CD4-positive, alpha-beta T cell (primary cell): Measurements from ENCODE around the gene ELMO1. TPM values are rescaled to one million over a fixed set of nuclear protein-coding genes. Genes with fewer than 3 reads are reported as not detected.

Source experiments
- ATAC-seq: fragments of 200-7000 bp; cut with Tn5 transposase; one replicate; pipeline ENCODE4 v1.10.0; 2022; ENCODE audit warnings: mild to moderate bottlenecking; ENCODE audit not compliant: poor library complexity
- CTCF ChIA-PET: fragments of 350-600 bp; sonication (Branson Sonifier 250); formaldehyde crosslinking; loops from one replicate; lab custom pipeline; 2021; ENCODE audit warnings: antibody characterized with exemption, inconsistent platforms; lab: Charles Lee
- POLR2A ChIA-PET: fragments of 350-600 bp; sonication (Branson Sonifier 250); formaldehyde crosslinking; loops from one replicate; lab custom pipeline; 2021; ENCODE audit warnings: antibody characterized with exemption, inconsistent platforms; lab: Charles Lee
- DNase-seq, 14 experiments: peaks; one replicate each; pipeline ENCODE4 v3.0.0-alpha.2; 2013 to 2020; ENCODE audit warnings: mixed read lengths in 2 of 14
- H3K27ac ChIP-seq, 2 donors: one replicate each; pipeline versions ENCODE4 v1.5.1 to v1.7.0; 2013; ENCODE audit warnings: low read length in 2 of 2, low read depth in 1 of 2, mild to moderate bottlenecking in 1 of 2
- H3K27me3 ChIP-seq, 2 experiments: 1 replicate in 1 of 2; 2 replicates in 1 of 2; pipeline versions ENCODE4 v1.6.1 to v1.7.0; 2013; ENCODE audit warnings: low read length in 2 of 2, control low read depth in 1 of 2, mild to moderate bottlenecking in 1 of 2, moderate library complexity in 1 of 2; ENCODE audit not compliant: insufficient read depth in 2 of 2, control insufficient read depth in 1 of 2
- H3K36me3 ChIP-seq: one replicate; pipeline ENCODE4 v1.6.1; 2013; ENCODE audit warnings: low read length, control low read depth; ENCODE audit not compliant: insufficient read depth
- H3K4me1 ChIP-seq: one replicate; pipeline ENCODE4 v1.6.1; 2013; ENCODE audit warnings: low read length, control low read depth; ENCODE audit not compliant: insufficient read depth
- H3K4me3 ChIP-seq: one replicate; pipeline ENCODE4 v1.5.1; 2013; ENCODE audit warnings: mild to moderate bottlenecking, low read length, moderate library complexity
- H3K9me3 ChIP-seq, 2 experiments: 1 replicate in 1 of 2; 2 replicates in 1 of 2; pipeline versions ENCODE4 v1.6.1 to v1.7.0; 2013; ENCODE audit warnings: low read length in 2 of 2, mild to moderate bottlenecking in 2 of 2, control low read depth in 1 of 2, moderate library complexity in 1 of 2; ENCODE audit not compliant: control insufficient read depth in 1 of 2, insufficient read depth in 1 of 2
- H3K27ac Mint-ChIP-seq: one replicate; pipeline ENCODE4 v1.8.0; 2020; ENCODE audit warnings: mixed read lengths
- H3K27me3 Mint-ChIP-seq: one replicate; pipeline ENCODE4 v1.8.0; 2021; ENCODE audit warnings: mixed read lengths
- H3K36me3 Mint-ChIP-seq: one replicate; pipeline ENCODE4 v1.8.0; 2021; ENCODE audit warnings: low read depth, mixed read lengths
- H3K4me1 Mint-ChIP-seq: one replicate; pipeline ENCODE4 v1.8.0; 2021; ENCODE audit warnings: low read depth, mixed read lengths
- H3K4me3 Mint-ChIP-seq: one replicate; pipeline ENCODE4 v1.8.0; 2020; ENCODE audit warnings: mild to moderate bottlenecking, mixed read lengths
- H3K9me3 Mint-ChIP-seq: one replicate; pipeline ENCODE4 v1.8.0; 2020; ENCODE audit warnings: mixed read lengths
- CTCF ChIP-seq: fragments of 200-600 bp; IDR thresholded peaks from one replicate; pipeline ENCODE4 v1.8.0; 2022; ENCODE audit warnings: antibody characterized with exemption, mild to moderate bottlenecking
- intact Hi-C, 2 experiments: fragments of 100-400 bp; cut with DNase I in 1 of 2; cut with micrococcal nuclease in 1 of 2; formaldehyde crosslinking; loops; one replicate each; pipeline versions ENCODE4 v1.15.1 to v1.9.0; 2023 to 2025; cut with DNase I, micrococcal nuclease
- total RNA-seq, 174 experiments: library from RNA in 2 of 174; stranded (reverse) in 2 of 174; gene quantifications; one replicate each; pipeline ENCODE4 v1.2.3 and lab custom pipeline; 2021 to 2026

The ELMO1 gene
- total RNA-seq, 2 experiments from 2014 or later = 117 to 120 TPM

GRCh38 chr7:36887969-36888368 is 560.7 kb downstream of the ELMO1 start:
- H3K4me1 ChIP-seq = no peaks in the 10 kb centered on the region
- H3K9me3 ChIP-seq = no peaks in the 10 kb centered on the region
- no peak overlapping the region for H3K27ac ChIP-seq
- no peak overlapping the region for H3K4me3 ChIP-seq
- intact Hi-C loops = no loop called here
- Mint-ChIP-seq H3K4me3 (no peak overlapping the region), H3K36me3 (peaks cover 100% of the 10 kb centered on the region), H3K9me3 (no peaks in the 10 kb centered on the region), H3K4me1 (no peaks in the 10 kb centered on the region), H3K27ac (no peak overlapping the region), H3K27me3 (no peaks in the 10 kb centered on the region)
- ATAC-seq (no peak), DNase-seq (no peak)
- no peak for TF ChIP-seq CTCF
- no peaks in the 10 kb centered on the region for H3K27me3 ChIP-seq
- H3K36me3 ChIP-seq = peaks cover 62% of the 10 kb centered on the region
- POLR2A ChIA-PET = no interaction called here
- CTCF ChIA-PET = no interaction called here

GRCh38 chr7:36887233-36887632 is 561.4 kb downstream of the ELMO1 start:
- H3K36me3 Mint-ChIP-seq = peaks cover 100% of the 10 kb centered on the region
- H3K27ac Mint-ChIP-seq = no peak overlapping the region
- H3K27me3 ChIP-seq = no peaks in the 10 kb centered on the region
- CTCF ChIA-PET = no interaction called here
- POLR2A ChIA-PET = interaction anchor here (1.0 kb wide), 1 partner anchor 209 kb away, joined by 3 read pairs; no protein-coding TSS in a partner anchor
- H3K27me3 Mint-ChIP-seq = no peaks in the 10 kb centered on the region
- ATAC-seq (no peak), DNase-seq (no peak)
- H3K9me3 ChIP-seq = no peaks in the 10 kb centered on the region
- no peak for TF ChIP-seq CTCF
- no peaks in the 10 kb centered on the region for H3K4me1 ChIP-seq
- H3K4me3 Mint-ChIP-seq = no peak overlapping the region
- intact Hi-C loops = no loop called here
- H3K9me3 Mint-ChIP-seq = no peaks in the 10 kb centered on the region
- H3K4me1 Mint-ChIP-seq = no peaks in the 10 kb centered on the region
- H3K27ac ChIP-seq = no peak overlapping the region
- peaks cover 62% of the 10 kb centered on the region for H3K36me3 ChIP-seq
- no peak overlapping the region for H3K4me3 ChIP-seq

GRCh38 chr7:36884910-36885309 is 563.8 kb downstream of the ELMO1 start:
- H3K9me3 Mint-ChIP-seq = no peaks in the 10 kb centered on the region
- intact Hi-C loops = no loop called here
- Histone ChIP-seq H3K27me3 (no peaks in the 10 kb centered on the region), H3K4me3 (no peak overlapping the region), H3K36me3 (peaks cover 70% of the 10 kb centered on the region), H3K9me3 (no peaks in the 10 kb centered on the region), H3K4me1 (no peaks in the 10 kb centered on the region), H3K27ac (no peak overlapping the region)
- ChIA-PET CTCF (no interaction called here), POLR2A (no interaction called here)
- H3K27ac Mint-ChIP-seq = peak overlapping the region; percentile 39
- H3K27me3 Mint-ChIP-seq = no peaks in the 10 kb centered on the region
- ATAC-seq = no peak
- DNase-seq = no peak
- no peak overlapping the region for H3K4me3 Mint-ChIP-seq
- no peaks in the 10 kb centered on the region for H3K4me1 Mint-ChIP-seq
- peaks cover 99% of the 10 kb centered on the region for H3K36me3 Mint-ChIP-seq
- TF ChIP-seq CTCF = no peak
